ENCODE data around the gene RMND5B.
"Not testable (repeated sequence)": the region's sequence is repeated elsewhere in the genome, so short reads cannot be mapped to it uniquely, and the experiment has no call there.

The RMND5B gene

DNA sequence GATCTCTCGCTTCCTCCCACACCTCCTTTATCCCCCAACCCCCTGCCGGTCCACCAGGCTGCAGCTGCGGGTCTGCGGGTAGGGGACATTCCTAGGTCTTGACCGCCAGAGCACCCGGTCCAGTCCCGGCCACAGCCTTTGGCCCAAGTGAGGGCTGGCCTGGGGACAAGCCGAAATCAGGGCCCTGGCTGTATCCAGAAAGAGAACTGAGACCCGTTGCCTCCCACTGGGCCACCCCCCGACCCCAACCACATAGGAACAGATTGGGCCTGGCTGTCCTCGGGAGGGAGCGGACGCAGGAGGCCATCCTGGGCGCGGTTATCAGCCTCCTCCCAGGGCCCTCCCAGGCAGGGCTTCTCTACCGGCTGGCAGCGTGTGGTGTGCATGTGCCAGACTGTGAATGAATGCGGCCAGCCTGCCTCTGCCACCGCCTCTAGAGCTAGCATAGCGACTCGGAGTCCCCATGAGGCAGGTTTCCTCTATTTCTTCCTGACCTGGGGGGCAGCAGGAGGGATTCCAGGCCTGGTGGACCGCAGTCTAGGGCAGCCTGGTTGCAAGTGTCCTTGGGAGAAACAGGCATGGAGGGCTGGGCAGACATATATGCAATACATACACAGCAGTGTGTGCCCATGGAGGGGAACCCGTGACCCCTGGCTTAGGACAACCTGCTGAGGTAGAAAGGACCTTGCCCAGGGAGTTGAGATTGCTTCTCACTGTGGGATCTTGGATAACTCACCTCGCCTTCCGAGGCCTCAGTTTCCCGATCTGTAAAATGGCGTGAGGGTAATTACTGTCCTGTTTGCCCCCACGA, 16.3 kb upstream of the RMND5B start:
- DNase-seq, result peak; percentile 49 to 59

DNA sequence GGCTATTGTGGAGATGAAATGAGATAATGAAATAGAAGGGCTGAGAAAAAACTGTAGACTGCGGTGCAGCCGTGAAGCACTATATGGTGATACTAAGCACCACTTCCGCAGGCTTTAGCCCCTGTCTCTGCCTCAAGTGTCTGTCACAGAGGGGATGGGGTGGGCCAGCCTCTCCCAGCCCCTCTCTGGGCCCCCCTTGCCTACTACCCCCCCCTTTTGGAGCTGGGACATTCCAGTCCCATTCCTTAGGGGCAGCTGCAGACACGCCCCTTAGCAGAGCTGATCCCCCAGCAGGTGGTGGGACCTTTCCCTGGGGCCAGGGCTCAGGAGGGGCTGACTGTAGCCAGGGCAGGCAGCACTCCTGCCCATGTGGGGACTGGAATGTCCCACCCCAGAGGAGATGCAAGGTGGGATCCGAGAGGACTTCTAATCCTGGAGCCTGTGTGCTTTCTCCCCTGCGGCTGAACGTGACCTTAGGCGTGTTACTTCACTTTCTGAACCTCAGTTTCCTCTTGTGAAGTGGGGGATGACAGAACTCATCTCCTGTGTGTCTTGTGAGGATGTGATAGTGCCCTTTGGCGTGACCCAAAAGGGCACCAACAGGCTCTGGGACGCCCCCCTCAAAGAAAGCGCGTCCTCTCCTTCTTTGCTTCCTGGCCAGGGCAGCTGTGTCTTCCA, 15.5 kb upstream of the RMND5B start:
- peak in 1 of 2 donors; percentile 39 for DNase-seq

DNA sequence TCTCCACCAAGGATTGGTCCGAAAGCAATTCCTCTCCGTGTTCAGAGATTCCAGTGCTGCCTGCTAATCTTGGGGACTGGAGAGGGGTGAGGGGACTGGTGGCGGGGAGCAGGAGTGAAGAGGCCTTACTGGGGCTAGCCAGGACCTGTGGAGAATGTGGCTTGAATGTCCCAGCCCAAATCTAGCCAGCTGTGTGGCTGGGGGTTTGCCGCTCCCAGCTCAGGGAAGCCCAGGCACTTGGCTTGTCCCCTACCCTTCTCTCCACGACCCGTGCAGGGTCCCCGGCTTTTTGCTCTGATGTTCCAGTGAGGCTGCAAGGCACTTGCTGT, 15.0 kb upstream of the RMND5B start:
- no peak for DNase-seq

DNA sequence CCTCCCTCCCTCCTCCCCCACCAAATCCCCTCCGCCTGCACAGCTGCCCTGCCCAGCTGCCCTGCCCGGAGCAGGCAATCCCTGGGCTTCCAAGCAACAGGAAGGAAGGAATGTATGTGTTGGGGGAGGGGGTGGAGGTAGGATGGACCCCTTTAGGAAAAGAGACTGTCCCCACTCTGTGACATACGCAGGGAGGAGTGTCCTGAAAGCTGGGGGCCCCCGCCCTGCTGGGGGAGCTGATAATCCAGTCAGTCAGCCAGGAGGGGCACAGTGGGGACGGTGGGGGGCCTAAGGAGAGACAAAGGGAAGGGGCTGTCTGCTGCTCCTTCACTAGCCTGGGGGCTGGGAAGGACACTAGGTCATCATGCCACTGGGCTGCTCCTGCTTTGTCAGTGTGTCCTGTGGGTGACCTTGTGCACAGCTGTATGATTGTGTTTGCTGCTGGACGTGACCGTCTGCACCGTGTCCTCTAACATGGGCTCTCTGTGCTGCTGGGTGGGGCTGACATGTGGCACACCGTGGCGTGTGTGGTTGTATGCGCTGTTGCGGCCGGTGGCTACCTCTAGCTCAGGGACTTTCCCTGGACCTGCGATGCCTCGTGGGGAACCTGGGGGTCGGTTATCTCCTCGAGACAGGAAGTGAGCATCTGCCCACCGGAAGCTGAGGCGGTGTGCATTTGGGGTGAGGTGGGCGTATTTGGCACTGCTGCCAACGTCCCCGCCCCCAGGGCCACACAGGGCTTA, 14.5 kb upstream of the RMND5B start:
- peak; percentile 87 to 88 for DNase-seq

DNA sequence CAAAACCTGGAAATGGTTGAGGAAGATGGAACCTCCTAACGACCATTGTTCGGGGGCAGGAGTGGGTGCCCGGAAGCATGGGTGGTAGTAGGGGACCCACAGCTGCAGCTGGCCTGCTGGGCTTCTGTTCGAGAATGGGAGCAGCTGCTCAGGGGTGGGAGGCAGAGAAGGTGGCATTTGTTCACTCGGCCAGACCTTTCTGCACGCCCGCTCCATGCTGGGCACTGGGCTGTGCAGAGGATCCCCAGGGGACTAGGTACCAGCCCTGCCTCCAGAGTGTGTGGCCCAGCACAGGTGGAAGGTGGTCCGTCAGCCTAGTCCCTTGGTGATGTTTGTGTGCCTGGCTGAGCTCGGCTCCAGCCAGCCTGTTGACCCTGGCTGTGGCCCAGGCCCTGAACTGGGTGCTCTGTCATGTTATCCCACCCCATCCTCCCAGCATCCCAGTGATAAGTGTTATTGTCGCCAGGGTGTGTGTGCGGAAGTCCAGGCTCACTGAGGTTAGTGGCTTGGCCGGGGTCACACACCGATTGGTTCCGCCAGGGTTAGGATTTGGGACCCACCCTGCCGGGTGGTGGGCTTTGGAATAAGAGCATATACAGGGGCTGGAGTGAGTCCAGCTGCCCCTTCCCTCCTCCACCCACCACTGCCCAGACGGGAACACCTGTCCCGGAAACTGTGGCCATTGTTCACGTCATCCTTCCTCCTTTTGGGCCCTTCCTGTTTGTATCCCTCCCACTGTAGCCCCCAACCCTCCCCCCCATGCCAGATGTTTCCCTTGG, 12.7 kb upstream of the RMND5B start:
- no peak for DNase-seq

GRCh38 chr5:178119915-178120606, 10.8 kb upstream of the RMND5B start:
- no peak for DNase-seq

GRCh38 chr5:178120607-178121357, 10.0 kb upstream of the RMND5B start:
- DNase-seq, result peak; percentile 85 to 87

DNA sequence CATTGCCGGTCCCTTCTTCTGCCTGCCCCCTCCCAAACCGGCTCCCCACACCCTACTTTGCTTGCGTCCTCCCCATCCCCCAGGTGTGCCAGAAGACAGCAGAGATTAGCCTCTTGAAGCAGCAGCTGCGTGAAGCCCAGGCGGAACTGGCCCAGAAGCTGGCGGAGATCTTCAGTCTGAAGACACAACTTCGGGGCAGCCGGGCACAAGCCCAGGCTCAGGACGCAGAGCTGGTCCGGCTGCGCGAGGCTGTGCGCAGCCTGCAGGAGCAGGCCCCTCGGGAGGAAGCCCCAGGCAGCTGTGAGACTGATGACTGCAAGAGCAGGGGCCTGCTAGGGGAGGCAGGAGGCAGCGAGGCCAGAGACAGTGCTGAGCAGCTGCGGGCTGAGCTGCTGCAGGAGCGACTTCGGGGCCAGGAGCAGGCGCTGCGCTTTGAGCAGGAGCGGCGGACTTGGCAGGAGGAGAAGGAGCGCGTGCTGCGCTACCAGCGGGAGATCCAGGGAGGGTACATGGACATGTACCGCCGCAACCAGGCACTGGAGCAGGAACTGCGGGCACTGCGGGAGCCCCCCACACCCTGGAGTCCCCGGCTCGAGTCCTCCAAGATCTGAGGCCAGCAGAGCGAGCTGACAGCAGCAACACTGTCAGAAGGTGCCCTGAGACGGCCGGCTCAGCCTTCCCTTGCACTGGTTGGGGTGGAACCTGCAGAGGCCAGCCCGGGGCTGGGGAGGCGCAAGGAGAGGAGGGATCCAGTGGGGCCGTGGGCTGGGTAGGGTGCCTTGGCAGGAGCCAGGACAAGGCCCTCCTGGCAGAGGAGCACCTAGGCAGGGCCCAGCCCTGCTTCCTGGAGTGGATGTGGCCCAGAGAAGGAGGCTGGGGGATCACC, 9.2 kb upstream of the RMND5B start:
- no peak for DNase-seq

DNA sequence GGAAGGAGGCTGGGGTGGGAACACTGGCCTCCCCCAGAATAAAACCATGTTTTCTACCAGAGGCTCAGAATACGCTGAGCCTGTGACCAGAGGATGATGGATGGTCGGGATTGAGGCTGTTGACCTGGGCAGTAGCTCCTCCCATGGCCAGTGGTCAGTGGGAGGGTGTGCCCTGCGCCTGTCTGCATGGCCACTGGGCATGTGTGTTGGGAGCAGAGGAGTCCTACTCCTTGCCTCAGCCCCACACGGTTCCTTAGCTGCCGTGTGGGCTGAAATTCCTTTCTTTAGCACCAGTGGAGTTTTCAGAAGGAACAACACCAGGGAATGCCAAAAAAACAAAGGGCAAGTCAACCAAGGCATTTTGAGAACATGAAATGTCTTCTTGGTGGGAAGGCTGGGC, 8.5 kb upstream of the RMND5B start:
- no peak for DNase-seq

- DNase-seq, result no peak
Measured at GRCh38 chr5:178123094-178123965, 7.5 kb upstream of the RMND5B start.

DNA sequence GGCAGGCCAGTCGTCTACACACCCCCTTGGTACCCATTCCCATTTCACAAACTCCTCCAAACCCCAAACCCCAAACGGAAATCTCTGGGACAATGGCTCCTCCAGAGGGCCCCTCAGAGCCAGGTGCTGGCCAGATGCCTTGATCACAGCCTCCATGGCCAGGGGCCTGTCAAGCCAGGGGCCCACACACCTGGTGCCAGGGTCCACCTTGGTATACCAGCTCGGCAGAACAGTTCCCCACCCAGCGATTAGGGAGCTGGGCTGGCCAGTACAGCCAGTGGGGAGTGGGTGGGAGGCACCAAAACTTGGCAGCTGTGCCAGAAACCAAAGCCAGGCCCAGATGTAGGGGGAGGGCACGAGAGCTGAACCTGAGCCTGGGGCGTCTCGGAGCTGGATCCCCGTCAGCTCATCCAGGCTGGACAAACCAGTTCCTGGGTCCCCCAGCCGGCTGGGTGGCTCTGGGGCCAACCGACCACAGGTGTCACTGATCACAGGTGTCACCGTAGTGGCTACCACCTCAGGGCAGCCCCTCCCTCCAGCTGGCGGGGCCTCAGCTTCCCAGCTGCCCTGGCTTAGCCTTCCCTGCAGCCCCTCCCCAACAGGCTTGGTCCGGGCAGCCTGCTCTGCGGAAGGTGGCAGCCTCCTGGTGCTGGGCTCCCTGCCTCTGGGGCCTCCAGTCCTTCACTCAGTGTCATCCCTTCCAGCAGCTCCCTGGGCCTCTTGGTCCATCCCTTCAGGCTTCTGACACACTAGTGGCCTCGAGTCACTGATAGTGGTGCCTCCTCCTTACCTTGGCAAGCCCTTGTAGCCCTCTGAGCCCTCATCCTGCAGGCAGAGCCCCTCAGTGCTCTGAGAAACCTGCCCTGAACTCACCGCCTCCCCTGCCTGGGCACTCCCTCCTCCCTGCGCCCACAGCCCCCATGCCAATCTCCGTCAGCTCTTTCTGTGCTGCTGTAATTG, 6.6 kb upstream of the RMND5B start:
- no peak for DNase-seq

DNA sequence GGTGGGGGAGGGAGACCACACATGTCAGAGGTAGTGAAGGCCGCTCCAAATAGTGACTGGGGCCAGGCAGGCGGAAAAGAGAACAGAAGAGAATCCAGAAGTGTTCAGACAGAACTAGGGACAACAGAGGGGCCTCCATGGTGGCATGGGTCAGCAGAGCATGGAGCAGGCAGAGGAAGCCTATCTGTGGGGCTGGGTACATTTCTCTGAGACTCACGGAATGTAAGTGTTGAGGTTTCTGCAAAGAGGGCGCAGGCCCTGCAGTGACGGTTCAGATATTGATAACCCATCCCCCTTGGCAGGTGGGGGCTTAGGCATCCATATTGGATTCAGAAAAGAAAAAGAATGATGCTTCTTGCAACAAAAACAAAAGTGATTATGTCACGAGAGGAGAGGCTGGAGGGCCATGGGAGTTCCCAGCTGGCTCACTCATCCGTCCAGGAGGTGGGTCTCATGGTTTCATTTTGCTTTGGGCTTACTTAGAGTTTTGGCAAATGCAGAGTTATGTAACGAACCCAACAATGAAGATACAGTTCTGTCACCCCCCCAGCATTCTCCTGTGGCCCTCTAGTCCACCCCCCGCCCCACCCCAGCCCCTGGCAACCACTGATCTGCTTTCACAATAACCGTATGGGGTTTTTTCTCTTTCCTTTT, 5.4 kb upstream of the RMND5B start:
- DNase-seq, result no peak

- DNase-seq, result no peak
Measured at GRCh38 chr5:178126556-178126955, 4.3 kb upstream of the RMND5B start.

GRCh38 chr5:178127300-178128009, 3.4 kb upstream of the RMND5B start:
- not testable (repeated sequence) for DNase-seq

DNA sequence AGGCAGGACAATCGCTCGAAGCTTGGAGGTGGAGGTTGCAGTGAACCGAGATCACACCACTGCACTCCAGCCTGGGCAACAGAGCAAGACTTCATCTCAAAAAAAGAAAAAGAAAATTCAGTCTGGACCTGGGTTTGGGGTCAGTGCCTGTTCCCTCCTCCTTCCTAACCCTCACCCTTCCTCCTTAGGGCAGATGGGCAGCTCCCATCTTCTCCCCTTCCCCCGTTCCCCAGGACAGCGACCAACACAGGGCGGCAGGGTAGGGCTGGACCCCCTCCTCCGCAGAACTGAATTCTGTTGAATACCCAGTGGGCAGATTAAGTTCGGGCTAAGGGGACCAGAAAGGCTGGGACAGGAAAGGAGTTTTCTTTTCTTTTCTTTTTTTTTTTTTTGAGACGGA, 1.5 kb upstream of the RMND5B start:
- DNase-seq, result no peak

DNA sequence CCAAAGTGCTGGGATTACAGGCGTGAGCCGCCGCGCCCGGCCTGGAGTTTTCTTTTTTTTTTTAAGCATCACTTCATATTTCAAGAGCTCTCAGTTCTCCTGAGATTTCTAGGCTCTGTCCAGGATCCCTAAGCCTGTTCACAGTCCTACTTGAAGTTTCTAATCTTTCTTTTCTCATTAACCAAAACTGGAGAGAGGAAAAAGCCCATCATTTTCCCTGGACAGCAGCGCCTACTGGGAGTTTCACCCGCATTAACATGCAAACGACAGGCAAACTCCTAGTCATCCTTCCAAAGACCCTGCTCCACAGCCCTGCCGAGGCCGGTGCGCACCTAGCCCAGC, 609 bp upstream of the RMND5B start:
- not testable (repeated sequence) for DNase-seq

GRCh38 chr5:178131446-178131996, 707 bp downstream of the RMND5B start:
- no peak for DNase-seq

All from CD4-positive, alpha-beta T cell treated with Interferon alpha-2 for 1 hour (primary cell).